Keratinocyte (primary cell): ENCODE results near the gene MDH2.

Experiments
- CTCF ChIP-seq, 3 experiments: IDR thresholded peaks in 1 of 3; conservative IDR thresholded peaks in 1 of 3; optimal IDR thresholded peaks in 1 of 3; 2 replicates in 2 of 3; 3 replicates in 1 of 3; pipeline versions ENCODE3 to v1.5.1; 2011; ENCODE audit warnings: low read length in 3 of 3, mild to moderate bottlenecking in 3 of 3, moderate library complexity in 2 of 3, control low read depth in 1 of 3, inconsistent platforms in 1 of 3; ENCODE audit not compliant: insufficient read depth in 2 of 3; ENCODE audit errors: extremely low read depth in 1 of 3
- EZH2 ChIP-seq: IDR thresholded peaks from one replicate; pipeline ENCODE4 v1.6.1; 2012; ENCODE audit warnings: inconsistent platforms, mild to moderate bottlenecking, low read length, moderate library complexity

- TF ChIP-seq CTCF (optimal IDR thresholded peaks at IDR 0.05 in 1 of 3, IDR thresholded peaks at IDR 0.05 in 1 of 3, conservative IDR thresholded peaks at IDR 0.05 in 1 of 3; ENCODE audit: extremely low read depth in 1 of 3, insufficient read depth in 2 of 3, low read length in 3 of 3): no peak
- TF ChIP-seq EZH2: no peak
Observed at GRCh38 chr7:76011442-76011861, 36.5 kb upstream of the MDH2 start.
